HFFc6 (cell line): ENCODE results near the gene RBM19. TPM values are rescaled to one million over a fixed set of nuclear protein-coding genes. Genes with fewer than 3 reads are reported as not detected.

Experiments used
- DNase-seq: peaks from one replicate; pipeline ENCODE4 v3.0.0-alpha.2; 2018
- H3K27ac Mint-ChIP-seq: 2 replicates; pipeline ENCODE4 v1.8.0; 2020; ENCODE audit warnings: mild to moderate bottlenecking, mixed read lengths
- H3K27me3 Mint-ChIP-seq: 2 replicates; pipeline ENCODE4 v1.8.0; 2021; ENCODE audit warnings: mild to moderate bottlenecking, moderate library complexity, mixed read lengths; ENCODE audit not compliant: insufficient read depth
- H3K36me3 Mint-ChIP-seq: 2 replicates; pipeline ENCODE4 v1.8.0; 2021; ENCODE audit warnings: low read depth, mixed read lengths
- H3K4me1 Mint-ChIP-seq: 2 replicates; pipeline ENCODE4 v1.8.0; 2020; ENCODE audit warnings: low read depth, mixed read lengths
- H3K4me3 Mint-ChIP-seq: 2 replicates; pipeline ENCODE4 v1.8.0; 2020; ENCODE audit warnings: mild to moderate bottlenecking, moderate library complexity, mixed read lengths
- H3K9me3 Mint-ChIP-seq: 2 replicates; pipeline ENCODE4 v1.8.0; 2020; ENCODE audit warnings: mild to moderate bottlenecking, mixed read lengths
- CTCF ChIP-seq: fragments of 200-600 bp; sonication (generic); IDR thresholded peaks from 2 replicates; pipeline ENCODE4 v1.5.0; 2021; ENCODE audit warnings: antibody characterized with exemption, mild to moderate bottlenecking
- total RNA-seq, 6 experiments: library from RNA; stranded (reverse); fragmentation: NEBNext Ultra II Directional; extraction: Animal tissue kit (Norgen Biotek cat#: 25700); gene quantifications; 2 replicates in 1 of 6; 3 replicates in 5 of 6; pipeline ENCODE4 v1.2.3, GENCODE V29; 2021

RBM19 gene
- total RNA-seq, 6 experiments from 2014 or later: 27.8 to 34.8 (median 29.8) TPM

DNA sequence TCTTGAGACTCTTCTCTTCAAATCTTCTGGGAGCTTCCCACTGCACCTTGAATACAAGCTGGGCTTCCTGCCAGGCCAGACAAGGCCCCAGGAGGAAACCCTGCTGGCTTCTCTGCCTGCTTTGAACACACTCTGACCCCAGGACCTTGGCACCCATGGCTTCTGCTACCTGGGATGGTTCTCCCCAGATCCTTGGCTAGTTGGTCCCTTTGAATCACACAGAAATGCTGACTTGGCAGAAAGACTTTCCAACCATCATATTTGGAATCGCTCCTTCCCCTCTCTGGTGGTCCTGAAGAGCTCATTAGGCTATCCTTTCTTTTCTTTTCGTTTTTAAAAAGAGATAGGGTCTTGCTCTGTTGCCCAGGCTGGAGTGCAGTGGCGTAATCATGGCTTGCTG, 132.7 kb downstream of the RBM19 start:
- Mint-ChIP-seq H3K27me3 (peaks cover 2% of the 10 kb centered on the region; the same call in 1 of the 2 replicates), H3K4me1 (peaks cover 20% of the 10 kb centered on the region), H3K36me3 (no peaks in the 10 kb centered on the region; the same call in 1 of the 2 replicates), H3K4me3 (no peak overlapping the region), H3K27ac (no peak overlapping the region), H3K9me3 (no peaks in the 10 kb centered on the region)
- DNase-seq: no peak
- no peak for TF ChIP-seq CTCF

DNA sequence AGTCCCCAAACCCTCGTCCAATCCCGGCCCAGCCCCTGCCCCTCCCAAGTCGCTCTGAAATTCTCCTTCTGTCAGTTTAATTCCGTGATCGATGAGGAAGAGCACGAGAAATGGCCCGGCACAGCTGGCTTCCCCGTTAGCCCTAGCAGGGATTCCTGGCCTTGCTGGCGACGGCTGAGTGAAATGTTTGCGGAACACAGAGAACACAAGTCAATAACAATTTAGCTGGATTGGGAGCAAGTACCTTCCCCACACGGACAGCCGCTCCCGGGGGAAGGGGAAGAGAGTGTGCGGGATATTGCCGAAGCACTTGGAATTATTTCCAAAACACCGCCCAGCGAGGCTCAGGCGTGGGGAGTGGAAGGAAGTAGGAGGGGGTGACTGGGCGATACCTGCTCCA, 134.6 kb downstream of the RBM19 start:
- H3K36me3 Mint-ChIP-seq: no peaks in the 10 kb centered on the region; the same call in 1 of the 2 replicates
- no peaks in the 10 kb centered on the region for H3K9me3 Mint-ChIP-seq

DNA sequence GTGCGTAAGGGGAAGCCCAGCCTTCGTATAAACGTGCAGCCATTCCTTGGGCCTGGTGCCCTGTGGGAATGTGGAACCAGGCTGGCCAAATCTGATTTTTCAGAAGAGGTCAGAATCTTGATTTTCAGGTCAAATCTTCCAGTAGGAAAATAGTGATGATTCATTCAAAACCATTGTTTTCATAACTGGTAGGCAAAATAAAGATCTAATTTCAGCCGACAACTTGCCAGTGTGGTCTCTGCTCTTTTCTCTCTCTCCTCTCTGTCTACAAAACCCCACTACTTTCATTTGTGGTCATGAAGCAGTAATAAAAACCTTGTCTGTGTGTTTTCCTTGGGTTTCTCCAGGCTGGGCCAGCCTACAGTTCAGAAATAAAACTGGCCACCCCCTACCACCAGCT, 135.1 kb downstream of the RBM19 start:
- H3K4me3 Mint-ChIP-seq: no peak overlapping the region
- no peak overlapping the region for H3K27ac Mint-ChIP-seq
- TF ChIP-seq CTCF: no peak
- DNase-seq: peak; percentile 11
- H3K4me1 Mint-ChIP-seq: peaks cover 11% of the 10 kb centered on the region
- H3K27me3 Mint-ChIP-seq: peaks cover 2% of the 10 kb centered on the region; the same call in 1 of the 2 replicates
- H3K36me3 Mint-ChIP-seq: no peaks in the 10 kb centered on the region; the same call in 1 of the 2 replicates
- no peaks in the 10 kb centered on the region for H3K9me3 Mint-ChIP-seq

More for the DNA sequence above, 134.6 kb downstream of the RBM19 start:
- Mint-ChIP-seq H3K4me1 (peaks cover 11% of the 10 kb centered on the region), H3K27me3 (peaks cover 2% of the 10 kb centered on the region; the same call in 1 of the 2 replicates), H3K27ac (no peak overlapping the region), H3K4me3 (no peak overlapping the region)
- no peak for TF ChIP-seq CTCF
- no peak for DNase-seq

GRCh38 chr12:113829212-113829611, 136.9 kb downstream of the RBM19 start:
- no peak for DNase-seq
- Mint-ChIP-seq H3K9me3 (no peaks in the 10 kb centered on the region), H3K4me3 (no peak overlapping the region), H3K4me1 (peaks cover 11% of the 10 kb centered on the region), H3K27me3 (peaks cover 2% of the 10 kb centered on the region; the same call in 1 of the 2 replicates), H3K36me3 (no peaks in the 10 kb centered on the region; the same call in 1 of the 2 replicates), H3K27ac (no peak overlapping the region)
- TF ChIP-seq CTCF: no peak

DNA sequence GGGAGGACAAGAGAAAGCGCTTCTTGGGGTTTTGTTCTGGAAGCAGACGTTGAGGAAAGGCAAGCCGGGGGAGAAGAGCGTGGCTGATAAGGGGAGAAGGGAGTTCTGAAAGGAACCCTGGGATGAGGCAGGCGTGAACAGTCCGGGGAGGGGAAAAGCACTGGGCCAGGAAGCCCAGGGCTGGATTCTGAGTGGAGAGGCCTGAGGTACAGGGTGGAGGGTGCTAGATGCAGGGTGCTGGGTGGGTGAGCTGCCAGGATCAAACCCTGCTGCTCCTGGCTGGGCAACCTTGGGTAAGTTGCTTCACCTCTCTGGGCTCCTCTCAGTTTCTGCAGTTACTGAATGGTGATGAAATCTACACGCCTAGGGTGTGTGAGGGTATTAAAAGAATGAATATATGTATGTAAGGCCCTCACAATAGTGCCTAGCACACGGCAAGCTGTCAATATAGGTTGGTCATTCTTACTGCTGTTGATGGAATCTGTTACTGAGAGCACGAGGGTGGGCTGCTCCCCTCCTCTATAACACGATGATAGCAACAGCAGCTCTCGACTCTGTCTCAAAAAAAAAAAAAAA, 138.5 kb downstream of the RBM19 start:
- H3K36me3 Mint-ChIP-seq: no peaks in the 10 kb centered on the region; the same call in 1 of the 2 replicates
- H3K27ac Mint-ChIP-seq: no peak overlapping the region
- peaks cover 11% of the 10 kb centered on the region for H3K4me1 Mint-ChIP-seq
- H3K9me3 Mint-ChIP-seq: no peaks in the 10 kb centered on the region
- H3K27me3 Mint-ChIP-seq: no peaks in the 10 kb centered on the region; the same call in 1 of the 2 replicates
- H3K4me3 Mint-ChIP-seq: no peak overlapping the region
- no peak for TF ChIP-seq CTCF
- no peak for DNase-seq
